H1 (cell line): ENCODE results near the gene WWC2. TPM values are rescaled to one million over a fixed set of nuclear protein-coding genes. Genes with fewer than 3 reads are reported as not detected.

Source experiments
- CHD7 ChIP-seq: fragments of 300-600 bp; sonication (generic); IDR thresholded peaks from 2 replicates; pipeline ENCODE4 v1.7.1; 2012; ENCODE audit warnings: low read length, moderate library complexity, mild to moderate bottlenecking, inconsistent platforms; ENCODE audit not compliant: insufficient replicate concordance
- EGR1 ChIP-seq: IDR thresholded peaks from 2 replicates; pipeline ENCODE4 v1.6.1; 2011; ENCODE audit warnings: low read depth, low read length, borderline replicate concordance
- EZH2 ChIP-seq: fragments of 200-600 bp; sonication (generic); IDR thresholded peaks from 2 replicates; pipeline ENCODE4 v1.7.1; 2012; ENCODE audit warnings: low read depth, mild to moderate bottlenecking, moderate library complexity, low read length, inconsistent platforms; ENCODE audit not compliant: severe bottlenecking
- SIX5 ChIP-seq: IDR thresholded peaks from 2 replicates; pipeline ENCODE4 v1.6.1; 2011; ENCODE audit warnings: mild to moderate bottlenecking, low read depth, low read length
- polyA plus RNA-seq, 7 experiments: library from polyadenylated mRNA; depleted of rRNA in 3 of 7; stranded (reverse) in 5 of 7; unstranded in 2 of 7; fragments of >200 nt in 5 of 7; fragments of 200-250 nt in 2 of 7; gene quantifications; 1 replicate in 5 of 7; 2 replicates in 1 of 7; 4 replicates in 1 of 7; pipeline versions ENCODE4 v1.2.1 to v1.2.3, GENCODE V29; 2011 to 2013; ENCODE audit warnings: missing spikeins in 2 of 7, mixed read lengths in 2 of 7
- total RNA-seq: library from RNA; stranded (reverse); fragmentation: NEBNext Ultra II Directional; extraction: Animal tissue kit (Norgen Biotek cat#: 25700); gene quantifications from 2 replicates; pipeline ENCODE4 v1.2.1, GENCODE V29; 2021
- TF ChIP-seq, protein P1 (sequence below), 3 experiments: IDR thresholded peaks; 1 replicate in 2 of 3; 2 replicates in 1 of 3; pipeline versions ENCODE4 v1.5.1 to v1.6.1; 2011; ENCODE audit warnings: low read length in 3 of 3, mild to moderate bottlenecking in 3 of 3, inconsistent platforms in 2 of 3, low read depth in 1 of 3, moderate library complexity in 1 of 3; ENCODE audit not compliant: insufficient read depth in 1 of 3; ENCODE audit errors: control extremely low read depth in 1 of 3

Gene WWC2
- total and polyA plus RNA-seq, 2 of the 8 experiments (the other 6 are each of a cell fraction or from before 2014, with no cell fraction given) = 17.6 to 135 TPM

DNA sequence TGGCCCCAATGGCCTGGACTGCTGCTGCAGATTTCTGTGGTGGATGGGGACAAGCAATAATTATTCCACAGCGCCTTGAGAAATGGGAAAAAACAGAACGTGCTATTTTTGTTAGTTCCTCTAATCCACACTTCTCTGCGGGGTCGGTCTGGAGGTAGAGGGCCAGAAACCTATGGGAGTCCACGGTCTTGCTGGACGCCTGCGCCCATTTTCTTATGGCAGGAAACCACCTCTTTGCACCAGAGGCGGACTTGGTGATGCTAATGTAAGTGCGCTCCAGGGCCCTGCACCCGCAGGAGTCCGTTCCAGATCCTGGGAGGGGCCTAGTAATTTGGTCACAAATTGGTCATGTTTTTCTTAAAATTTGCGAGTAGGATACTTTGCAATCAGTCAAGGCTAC, 249.1 kb downstream of the WWC2 start (continued):
- TF ChIP-seq, protein P1, sequence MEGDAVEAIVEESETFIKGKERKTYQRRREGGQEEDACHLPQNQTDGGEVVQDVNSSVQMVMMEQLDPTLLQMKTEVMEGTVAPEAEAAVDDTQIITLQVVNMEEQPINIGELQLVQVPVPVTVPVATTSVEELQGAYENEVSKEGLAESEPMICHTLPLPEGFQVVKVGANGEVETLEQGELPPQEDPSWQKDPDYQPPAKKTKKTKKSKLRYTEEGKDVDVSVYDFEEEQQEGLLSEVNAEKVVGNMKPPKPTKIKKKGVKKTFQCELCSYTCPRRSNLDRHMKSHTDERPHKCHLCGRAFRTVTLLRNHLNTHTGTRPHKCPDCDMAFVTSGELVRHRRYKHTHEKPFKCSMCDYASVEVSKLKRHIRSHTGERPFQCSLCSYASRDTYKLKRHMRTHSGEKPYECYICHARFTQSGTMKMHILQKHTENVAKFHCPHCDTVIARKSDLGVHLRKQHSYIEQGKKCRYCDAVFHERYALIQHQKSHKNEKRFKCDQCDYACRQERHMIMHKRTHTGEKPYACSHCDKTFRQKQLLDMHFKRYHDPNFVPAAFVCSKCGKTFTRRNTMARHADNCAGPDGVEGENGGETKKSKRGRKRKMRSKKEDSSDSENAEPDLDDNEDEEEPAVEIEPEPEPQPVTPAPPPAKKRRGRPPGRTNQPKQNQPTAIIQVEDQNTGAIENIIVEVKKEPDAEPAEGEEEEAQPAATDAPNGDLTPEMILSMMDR (IDR thresholded peaks at IDR 0.05; ENCODE audit: control extremely low read depth in 1 of 3, insufficient read depth in 1 of 3, low read depth in 1 of 3, low read length in 3 of 3) = no peak
- TF ChIP-seq EGR1 = no peak
- TF ChIP-seq CHD7 = no peak
- TF ChIP-seq EZH2 = no peak
- no peak for TF ChIP-seq SIX5
